HG02678 (cell line): ENCODE measurements around the gene MAMDC2.
"Not testable (repeated sequence)": the region's sequence is repeated elsewhere in the genome, so short reads cannot be mapped to it uniquely, and the experiment has no call there.

Source experiments
- ATAC-seq: cut with Tn5 transposase; IDR thresholded peaks from one replicate; pipeline ENCODE4 v1.9.1; 2021; ENCODE audit warnings: mild to moderate bottlenecking, moderate library complexity; ENCODE audit not compliant: unreplicated experiment

The MAMDC2 gene

DNA sequence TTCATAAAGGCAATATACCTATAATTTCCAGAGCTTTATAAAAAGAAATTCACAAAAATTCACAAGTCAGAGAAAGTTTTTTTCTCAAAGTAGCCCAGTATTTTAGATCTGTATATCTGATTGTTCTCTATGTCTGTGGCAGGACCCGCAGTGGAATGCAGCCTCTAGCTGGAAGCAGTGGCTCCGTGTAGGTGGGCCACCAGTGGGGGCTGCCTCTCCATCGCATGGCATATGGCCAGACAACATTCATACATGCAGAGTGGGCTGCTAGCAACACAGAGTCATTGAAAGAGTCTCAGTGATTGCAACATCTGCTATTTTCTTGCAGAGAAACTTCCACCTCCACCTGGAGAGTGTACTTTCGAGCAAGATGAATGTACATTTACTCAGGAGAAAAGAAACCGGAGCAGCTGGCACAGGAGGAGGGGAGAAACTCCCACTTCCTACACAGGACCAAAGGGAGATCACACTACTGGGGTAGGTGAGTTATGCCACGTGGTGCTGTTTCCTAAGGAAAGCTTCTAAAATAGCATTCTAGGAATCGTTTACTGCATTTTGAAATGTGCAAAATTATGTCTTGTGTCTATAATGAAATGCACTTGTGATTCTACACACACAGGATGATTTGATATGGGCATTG, 126.6 kb downstream of the MAMDC2 start:
- no peak for ATAC-seq

DNA sequence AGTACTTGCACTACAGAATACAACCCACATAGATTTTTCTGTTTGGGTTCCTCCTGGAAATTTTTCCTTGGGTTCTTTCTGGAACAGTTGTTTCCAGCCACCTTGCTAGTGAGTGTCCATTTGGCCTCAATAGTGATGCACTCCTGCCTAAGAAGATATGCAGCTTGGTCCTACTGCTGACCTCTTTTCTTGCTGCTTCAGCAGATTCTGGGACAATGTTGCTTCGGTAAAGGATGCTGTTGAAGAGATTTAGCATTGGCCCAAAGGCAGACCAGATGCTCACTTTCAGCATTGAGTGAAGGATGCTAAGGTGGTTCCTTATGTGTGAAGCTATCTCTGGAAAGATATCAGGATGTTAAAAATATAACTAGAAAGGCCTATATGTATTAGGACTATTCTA, 128.9 kb downstream of the MAMDC2 start:
- ATAC-seq: no peak

DNA sequence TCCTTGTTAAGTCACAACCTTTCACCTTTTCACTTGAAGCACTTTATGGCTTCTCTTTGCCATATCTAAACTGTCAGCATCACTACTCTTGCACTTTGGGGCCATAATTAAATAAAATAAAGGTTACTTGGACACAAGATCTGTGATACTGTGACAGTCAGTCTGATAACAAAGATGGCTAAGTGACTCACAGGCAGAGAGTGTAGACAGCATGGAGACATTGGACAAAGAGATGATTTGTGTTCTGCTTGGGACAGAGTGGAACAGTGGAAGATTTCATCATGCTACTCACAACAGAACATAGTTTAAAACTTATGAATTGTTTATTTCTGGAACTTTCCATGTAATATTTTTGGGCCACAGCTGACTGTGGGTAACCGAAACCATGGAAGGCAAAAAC, 133.5 kb downstream of the MAMDC2 start:
- ATAC-seq: no peak

DNA sequence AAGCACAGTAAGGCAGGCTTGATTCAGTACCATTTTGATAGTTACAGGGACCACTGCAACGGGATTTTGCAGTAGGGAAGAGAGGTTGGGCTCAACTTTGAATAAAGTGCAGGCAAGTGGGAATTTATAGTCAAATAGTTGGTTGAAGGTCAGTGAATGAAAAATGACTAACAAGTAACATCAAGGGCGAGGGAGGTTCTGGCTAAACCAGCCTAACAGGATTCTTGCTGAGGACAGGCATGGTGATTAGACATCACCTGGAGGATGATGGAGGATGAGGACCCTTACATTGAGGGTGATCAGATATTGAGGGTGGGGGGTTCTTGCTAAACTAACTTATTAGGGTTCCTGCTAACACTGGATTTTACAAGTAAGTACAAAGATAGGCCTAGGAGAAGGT, 149.1 kb downstream of the MAMDC2 start:
- no peak for ATAC-seq

DNA sequence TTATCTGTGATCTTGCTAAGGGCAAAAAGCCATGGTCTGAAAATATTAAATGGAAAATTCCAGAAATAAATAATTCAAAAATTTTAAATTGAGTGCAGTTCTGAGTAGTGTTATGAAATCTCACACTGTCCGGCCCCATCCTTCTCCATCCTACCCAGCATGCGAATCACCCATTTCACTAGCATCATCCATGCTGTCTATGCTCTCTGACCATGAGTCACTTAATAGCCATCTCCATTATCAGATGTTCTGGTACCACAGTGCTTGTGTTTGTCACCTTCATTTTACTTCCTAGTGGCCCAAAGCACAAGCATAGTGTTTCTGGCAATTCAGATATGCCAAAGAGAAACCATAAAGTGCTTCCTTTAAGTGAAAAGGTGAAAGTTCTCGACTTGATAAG, 151.8 kb downstream of the MAMDC2 start:
- no peak for ATAC-seq

DNA sequence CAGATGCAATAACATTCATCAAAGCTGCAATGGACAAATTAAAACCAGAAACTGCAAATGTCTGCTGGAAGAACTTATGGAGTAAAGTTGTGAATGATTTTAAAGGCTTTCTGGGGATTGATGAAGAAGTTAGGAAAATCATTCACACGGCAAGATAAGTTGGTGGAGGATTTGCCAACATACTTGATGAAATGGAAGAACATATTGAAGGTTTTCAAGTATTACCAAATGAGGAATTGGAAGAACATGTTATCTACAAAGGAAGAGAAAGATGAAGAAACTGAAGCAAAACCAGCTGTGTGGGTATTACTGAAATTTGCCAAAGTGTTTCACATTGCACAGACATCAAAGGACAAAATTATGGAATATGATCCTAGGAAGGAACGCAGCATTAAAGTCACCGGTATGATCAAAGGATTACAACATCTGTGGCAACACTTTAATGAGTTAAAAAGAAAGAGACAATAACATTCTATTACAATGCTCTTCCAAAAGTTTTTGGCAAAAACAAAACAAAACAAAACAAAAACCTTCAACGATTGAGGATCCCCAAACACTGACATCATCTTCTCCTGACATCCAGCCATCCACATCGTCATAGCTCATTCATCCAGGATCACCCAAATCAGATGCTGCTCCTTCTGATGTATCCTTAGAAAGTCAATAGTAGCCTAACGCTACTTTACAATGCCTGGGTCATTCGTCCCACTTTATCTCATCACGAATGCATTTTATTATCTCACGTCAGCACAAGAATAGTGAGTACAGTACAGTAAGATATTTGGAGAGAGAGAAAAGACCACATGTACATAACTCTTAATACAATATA, 153.8 kb downstream of the MAMDC2 start:
- no peak for ATAC-seq

DNA sequence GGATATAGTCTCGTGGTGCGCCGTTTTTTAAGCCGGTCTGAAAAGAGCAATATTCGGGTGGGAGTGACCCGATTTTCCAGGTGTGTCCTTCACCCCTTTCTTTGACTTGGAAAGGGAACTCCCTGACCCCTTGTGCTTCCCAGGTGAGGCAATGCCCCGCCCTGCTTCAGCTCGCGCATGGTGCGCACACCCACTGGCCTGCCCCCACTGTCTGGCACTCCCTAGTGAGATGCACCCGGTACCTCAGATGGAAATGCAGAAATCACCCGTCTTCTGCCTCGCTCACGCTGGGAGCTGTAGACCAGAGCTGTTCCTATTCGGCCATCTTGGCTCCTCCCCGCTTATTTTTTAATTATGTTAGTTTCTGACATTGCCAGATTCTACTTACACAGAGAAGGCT, 161.1 kb downstream of the MAMDC2 start:
- ATAC-seq: not testable (repeated sequence)

DNA sequence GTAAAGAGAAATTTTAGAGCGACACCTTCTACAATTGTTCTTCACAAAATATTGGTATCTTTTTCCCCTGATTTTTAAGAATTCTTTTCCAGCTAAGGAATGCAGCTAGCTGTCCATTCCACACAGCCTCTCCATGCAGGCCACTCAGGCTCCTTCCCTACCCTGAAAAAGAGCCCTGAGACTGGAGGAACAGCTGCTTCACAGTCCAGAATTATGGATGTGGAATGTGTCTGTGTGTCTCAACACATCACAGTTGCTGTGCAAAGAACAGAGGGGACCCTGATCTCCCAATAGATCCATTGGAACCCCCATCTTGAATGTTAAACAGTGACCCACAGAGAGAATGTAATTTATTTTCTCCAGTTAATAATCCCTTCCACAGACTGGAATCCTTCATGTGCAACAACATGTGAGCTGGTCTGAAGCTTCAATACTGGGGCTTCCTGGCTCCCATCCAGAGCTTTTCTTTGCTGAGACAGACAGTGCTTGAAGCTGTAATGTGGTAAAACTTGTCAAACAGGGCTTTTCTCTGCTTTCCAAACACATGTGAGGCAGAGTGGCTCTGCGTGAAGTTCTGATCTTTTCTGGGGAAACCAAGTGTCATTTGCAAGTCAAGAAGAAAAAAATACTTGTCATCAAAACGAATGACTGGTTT, 161.8 kb downstream of the MAMDC2 start:
- no peak for ATAC-seq

DNA sequence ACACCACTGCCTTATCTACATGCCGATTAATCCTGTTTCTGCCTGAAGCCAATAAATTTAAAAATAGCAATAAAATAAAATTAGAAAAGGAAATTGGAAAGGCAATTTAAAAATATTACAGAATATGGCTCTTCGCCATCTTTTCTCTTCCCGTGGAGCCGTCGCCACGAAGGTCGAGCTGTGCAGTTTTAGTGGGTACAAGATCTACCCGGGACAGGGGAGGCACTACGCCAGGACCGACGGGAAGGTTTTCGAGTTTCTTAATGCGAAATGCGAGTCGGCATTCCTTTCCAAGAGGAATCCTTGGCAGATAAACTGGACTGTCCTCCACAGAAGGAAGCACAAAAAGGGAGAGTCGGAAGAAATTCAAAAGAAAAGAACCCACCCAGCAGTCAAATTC, 173.4 kb downstream of the MAMDC2 start:
- ATAC-seq: no peak

DNA sequence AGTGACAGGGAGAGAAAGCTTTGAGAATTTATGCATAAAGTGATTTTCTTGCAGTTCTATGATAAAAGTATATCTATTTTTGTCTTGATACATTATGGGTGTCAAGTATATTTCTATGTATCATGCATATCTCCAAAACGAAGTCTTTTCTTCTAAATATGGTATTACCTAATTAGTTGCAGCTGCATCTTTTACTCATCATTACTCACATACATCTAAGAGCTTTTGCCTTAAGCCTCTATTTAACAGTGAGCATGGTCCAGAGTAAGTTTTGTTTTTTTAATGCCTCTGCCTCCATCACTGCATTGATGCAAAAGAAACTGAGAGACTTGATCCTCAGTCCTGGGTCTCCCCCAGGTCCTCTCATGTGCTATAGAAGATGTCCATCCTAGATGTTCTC, 175.1 kb downstream of the MAMDC2 start:
- ATAC-seq: no peak

DNA sequence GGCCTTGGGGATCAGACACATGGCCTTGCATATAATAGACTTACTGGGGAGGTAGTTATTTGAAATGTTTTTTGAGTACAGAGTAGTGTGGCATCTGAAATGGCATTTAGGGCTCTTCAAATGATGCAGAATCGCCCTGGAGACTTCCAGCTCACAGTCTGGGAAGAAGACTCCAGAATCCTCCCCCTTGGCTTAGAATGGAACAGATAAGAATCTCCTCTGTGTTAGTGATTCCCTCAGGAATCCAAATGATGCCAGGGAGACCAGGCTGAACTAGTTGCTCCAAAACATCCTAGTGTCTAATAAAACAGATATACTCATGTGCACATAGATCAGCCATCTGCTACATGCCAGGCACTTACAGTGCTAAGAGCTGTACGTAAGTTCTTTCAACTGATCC, 176.6 kb downstream of the MAMDC2 start:
- ATAC-seq: no peak

DNA sequence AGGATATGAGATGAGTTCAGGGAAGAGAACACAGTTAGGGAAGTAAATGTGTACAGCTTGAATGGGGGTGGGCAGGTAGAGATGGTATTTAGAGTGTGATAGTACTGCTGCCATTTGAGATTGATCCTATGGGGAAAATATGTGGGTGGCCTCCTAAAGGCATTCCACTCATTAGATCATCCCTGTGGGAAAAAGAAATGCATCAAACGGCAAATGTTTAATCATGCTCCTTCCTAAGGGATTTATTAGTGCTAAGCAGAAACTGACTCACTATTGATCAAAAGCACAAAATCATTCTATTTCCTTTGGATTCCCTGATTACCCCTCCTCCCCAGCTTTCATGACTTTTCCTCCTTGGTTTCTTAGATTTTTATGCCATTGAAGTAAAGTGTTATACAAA, 178.7 kb downstream of the MAMDC2 start:
- no peak for ATAC-seq

DNA sequence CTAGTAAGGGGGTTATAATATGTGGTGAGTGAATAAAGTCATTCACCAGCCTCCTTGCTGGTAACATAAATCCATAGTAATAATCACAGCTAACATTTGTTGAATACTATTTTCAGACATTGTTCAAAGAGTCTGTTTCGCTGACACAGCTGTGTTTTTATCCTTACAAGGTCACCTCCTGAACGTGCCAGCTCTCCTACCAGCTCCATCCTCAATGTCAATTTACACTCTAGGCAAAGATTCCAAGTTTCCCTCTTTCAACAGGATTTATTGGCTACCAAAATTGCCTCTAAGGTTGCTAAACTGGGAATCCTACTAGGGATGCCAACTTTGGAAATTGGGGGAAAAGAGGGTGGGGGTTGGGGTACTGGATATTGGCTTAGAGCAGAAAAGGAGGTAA, 184.5 kb downstream of the MAMDC2 start:
- ATAC-seq: no peak

DNA sequence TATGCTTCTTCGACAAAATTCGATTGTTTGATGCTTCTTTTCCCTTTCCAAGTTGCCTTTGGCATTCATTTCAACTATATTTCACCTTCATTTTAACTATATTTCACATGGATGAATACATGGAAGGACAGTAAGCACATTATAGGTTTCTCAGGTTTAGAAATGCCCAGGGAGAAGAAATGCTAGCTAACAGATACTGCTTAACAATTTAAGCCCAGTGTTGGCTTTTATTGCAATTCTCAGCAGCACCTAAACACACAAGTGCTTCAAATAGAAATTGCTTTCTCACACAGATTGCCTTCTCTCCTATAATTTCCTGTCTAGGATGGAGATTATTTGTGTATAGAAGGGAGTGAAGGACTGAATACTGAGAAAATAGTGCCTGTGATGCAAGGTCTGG, 185.0 kb downstream of the MAMDC2 start:
- ATAC-seq: no peak

DNA sequence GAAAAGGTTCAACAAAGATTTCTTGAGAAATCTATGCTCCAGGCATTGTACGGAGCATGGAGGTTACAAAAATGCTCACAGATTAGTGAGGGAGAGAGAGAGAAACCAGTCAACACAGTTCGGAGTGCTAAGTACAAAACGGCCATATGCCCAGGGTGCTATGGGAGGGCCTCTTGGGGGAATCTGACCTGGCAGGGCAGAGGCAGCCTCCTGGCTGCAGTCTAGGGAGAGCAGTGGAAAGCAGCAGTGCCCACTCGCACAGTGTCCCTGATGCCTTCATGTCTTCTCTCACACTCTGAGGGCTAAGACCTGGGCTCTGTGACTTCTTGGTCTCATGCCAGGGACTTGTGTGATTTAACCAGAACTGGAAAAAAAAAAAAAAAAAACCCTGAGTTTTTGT, 185.4 kb downstream of the MAMDC2 start:
- no peak for ATAC-seq

DNA sequence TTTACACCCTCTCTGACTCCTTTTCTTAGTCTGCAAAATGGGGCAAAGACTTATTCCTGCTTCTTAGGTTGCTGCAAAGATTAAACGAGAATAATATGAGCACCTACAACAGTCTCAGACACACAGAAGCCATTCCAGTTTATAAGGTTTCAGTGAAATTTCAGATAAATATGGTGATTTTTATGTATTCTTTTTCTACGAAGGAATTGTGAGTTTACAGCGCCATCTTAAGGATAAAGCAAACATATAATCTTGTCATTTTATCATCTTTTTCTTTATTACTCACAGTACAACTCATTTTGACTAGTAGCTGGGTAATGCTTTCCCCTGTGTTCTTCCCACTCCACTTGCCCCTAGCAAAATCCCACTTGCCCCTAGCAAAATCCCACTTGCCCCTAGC, 185.9 kb downstream of the MAMDC2 start:
- no peak for ATAC-seq

DNA sequence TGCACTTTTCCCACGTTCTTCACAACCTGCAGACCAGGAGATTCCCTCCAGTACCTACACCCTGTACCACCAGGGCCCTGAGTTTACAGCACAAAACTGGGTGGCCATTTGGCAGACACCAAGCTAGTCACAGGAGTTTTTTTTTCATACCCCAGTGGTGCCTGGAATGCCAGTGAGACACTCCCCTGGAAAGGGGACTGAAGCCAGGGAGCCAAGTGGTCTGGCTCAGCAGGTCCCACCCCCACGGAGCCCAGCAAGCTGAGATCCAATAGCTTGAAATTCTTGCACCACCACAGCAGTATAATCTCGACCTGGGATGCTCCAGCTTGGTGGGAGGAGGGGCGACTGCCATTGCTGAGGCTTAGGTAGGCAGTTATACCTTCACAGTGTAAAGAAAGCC, 188.8 kb downstream of the MAMDC2 start:
- ATAC-seq: no peak

DNA sequence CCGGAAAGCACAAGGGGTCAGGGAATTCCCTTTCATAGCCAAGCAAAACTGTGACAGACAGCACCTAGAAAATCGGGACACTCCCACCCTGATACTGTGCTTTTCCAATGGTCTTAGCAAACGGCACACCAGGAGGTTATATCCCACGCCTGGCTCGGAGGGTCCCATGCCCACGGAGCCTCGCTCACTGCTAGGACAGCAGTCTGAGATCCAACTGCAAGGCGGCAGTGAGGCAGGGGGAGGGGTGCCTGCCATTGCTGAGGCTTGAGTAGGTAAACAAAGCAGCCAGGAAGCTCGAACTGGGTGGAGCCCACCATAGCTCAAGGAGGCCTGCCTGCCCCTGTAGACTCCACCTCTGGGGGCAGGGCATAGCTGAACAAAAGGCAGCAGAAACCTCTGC, 190.6 kb downstream of the MAMDC2 start:
- ATAC-seq: not testable (repeated sequence)

DNA sequence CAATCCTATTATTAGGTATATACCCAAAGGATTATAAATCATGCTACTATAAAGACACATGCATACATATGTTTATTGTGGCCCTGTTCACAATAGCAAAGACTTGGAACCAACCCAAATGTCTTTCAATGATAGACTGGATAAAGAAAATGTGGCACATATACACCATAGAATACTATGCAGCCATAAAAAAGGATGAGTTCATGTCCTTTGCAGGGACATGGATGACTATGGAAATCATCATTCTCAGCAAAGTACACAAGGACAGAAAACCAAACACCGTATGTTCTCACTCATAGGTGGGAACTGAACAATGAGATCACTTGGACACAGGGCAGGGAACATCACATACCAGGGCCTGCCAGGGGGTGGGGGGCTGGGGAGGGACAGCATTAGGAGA, 202.3 kb downstream of the MAMDC2 start:
- ATAC-seq: not testable (repeated sequence)

DNA sequence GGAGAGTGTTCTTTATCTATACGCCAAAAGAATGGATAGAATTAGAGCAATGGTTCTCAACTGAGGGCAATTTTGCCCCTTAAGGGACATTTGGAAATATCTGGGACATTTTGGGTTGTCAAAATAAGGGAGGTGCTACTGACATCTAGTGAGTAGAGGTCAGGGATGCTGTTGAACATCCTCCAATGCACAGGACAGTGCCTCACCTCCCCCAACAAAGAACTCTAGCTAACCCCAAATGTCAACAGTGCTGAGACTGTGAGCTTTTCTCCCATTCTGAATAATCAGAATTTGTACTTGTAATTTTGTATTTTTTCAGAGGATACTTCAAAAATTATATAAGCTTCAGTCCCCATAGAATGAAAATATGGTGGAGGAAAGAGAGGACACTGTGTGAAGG, 206.6 kb downstream of the MAMDC2 start:
- ATAC-seq: no peak

DNA sequence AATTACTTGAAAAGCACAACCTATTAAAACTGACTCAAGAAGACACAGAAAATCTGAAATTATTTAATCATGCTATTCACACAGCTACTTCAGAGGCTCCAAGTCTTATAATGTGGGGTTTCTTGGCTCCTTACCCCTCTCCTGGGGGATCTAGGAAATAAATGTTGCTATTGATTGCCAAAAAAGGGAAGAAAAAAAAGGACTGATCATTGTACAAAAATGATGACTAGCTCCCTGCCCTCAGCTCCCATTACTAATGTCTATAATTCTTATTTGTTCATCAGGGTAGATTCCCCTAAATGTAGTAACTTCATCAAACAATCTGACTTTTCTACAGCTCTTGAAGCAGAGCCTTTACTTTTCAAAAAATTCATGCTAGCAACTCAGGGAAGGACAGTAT, 211.8 kb downstream of the MAMDC2 start:
- ATAC-seq: no peak

DNA sequence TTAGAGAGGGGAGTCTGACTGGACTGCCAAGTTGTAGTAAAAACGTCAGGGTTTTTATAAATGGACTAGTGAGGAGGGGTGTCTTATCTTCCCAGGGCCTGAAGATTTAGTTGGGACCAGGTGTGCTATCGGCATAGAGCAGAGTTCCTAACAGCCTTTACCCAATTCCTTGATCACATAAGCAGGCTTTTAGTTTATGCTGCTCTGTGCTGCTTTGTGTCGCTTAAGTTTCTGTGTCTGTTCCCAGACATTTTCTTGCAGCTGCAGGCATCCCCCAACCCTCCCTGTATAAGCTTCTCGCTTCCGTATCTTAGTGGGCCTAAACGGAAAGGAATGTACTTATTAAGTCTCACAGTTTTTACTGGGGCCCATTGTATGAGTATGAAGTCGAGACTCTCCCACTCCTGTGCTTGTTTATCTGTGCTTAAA, 212.5 kb downstream of the MAMDC2 start:
- no peak for ATAC-seq
